B cell (primary cell): ENCODE measurements around the gene TMPO. TPM values are rescaled to one million over a fixed set of nuclear protein-coding genes. Genes with fewer than 3 reads are reported as not detected.
"Not testable (repeated sequence)": the region's sequence is repeated elsewhere in the genome, so short reads cannot be mapped to it uniquely, and the experiment has no call there.

Source experiments
- ATAC-seq: fragments of 200-7000 bp; cut with Tn5 transposase; one replicate; pipeline ENCODE4 v1.10.0; 2021; ENCODE audit warnings: low read depth, mild to moderate bottlenecking, moderate number of reproducible peaks, moderate library complexity
- CTCF ChIA-PET: fragments of 350-600 bp; sonication (Branson Sonifier 250); formaldehyde crosslinking; loops from one replicate; lab custom pipeline; 2021; ENCODE audit warnings: antibody characterized with exemption, inconsistent platforms; lab: Charles Lee
- POLR2A ChIA-PET: fragments of 350-600 bp; sonication (Branson Sonifier 250); formaldehyde crosslinking; loops from one replicate; lab custom pipeline; 2021; ENCODE audit warnings: antibody characterized with exemption; lab: Charles Lee
- DNase-seq: peaks from one replicate; pipeline ENCODE4 v3.0.0; 2013
- H2AFZ ChIP-seq: 2 replicates; pipeline ENCODE4 v1.6.1; 2012; ENCODE audit warnings: mild to moderate bottlenecking, low read depth, low read length; ENCODE audit not compliant: insufficient read depth, poor library complexity, severe bottlenecking
- H3K27ac ChIP-seq, 2 donors: 1 replicate in 1 of 2; 2 replicates in 1 of 2; pipeline ENCODE4 v1.5.1; 2012 to 2013; ENCODE audit warnings: low read length in 2 of 2, mild to moderate bottlenecking in 2 of 2, moderate library complexity in 1 of 2
- H3K27me3 ChIP-seq, 4 experiments: fragments of 200-600 bp in 1 of 4; sonication (generic) in 1 of 4; replicated peaks in 1 of 4; 1 replicate in 2 of 4; 2 replicates in 2 of 4; pipeline versions ENCODE4 v1.6.1 to v1.7.0; 2013 to 2016; ENCODE audit warnings: low read length in 3 of 4, mild to moderate bottlenecking in 2 of 4, mixed read lengths in 1 of 4, moderate library complexity in 1 of 4; ENCODE audit not compliant: insufficient read depth in 4 of 4, control insufficient read depth in 3 of 4; ENCODE audit errors: control extremely low read depth in 1 of 4
- H3K36me3 ChIP-seq, 2 experiments: replicated peaks in 1 of 2; 1 replicate in 1 of 2; 2 replicates in 1 of 2; pipeline versions ENCODE4 v1.6.1 to v1.7.1; 2013; ENCODE audit warnings: low read length in 1 of 2; ENCODE audit not compliant: insufficient read depth in 2 of 2, control insufficient read depth in 1 of 2; ENCODE audit errors: control extremely low read depth in 1 of 2, extremely low read depth in 1 of 2
- H3K4me1 ChIP-seq, 2 donors: fragments of 200-600 bp in 1 of 2; sonication (generic) in 1 of 2; 1 replicate in 1 of 2; 2 replicates in 1 of 2; pipeline versions ENCODE4 v1.5.1 to v1.6.1; 2013 to 2017; ENCODE audit warnings: low read length in 2 of 2; ENCODE audit not compliant: control insufficient read depth in 2 of 2, insufficient read depth in 2 of 2
- H3K4me2 ChIP-seq: replicated peaks from 2 replicates; pipeline ENCODE3; 2012; ENCODE audit warnings: mild to moderate bottlenecking, low read depth, low read length; ENCODE audit not compliant: poor library complexity, severe bottlenecking
- H3K4me3 ChIP-seq, 5 experiments: fragments of 200-600 bp in 1 of 5; sonication (generic) in 1 of 5; 1 replicate in 3 of 5; 2 replicates in 2 of 5; pipeline versions ENCODE4 v1.5.1 to v1.7.0; 2011 to 2016; ENCODE audit warnings: low read length in 4 of 5, mild to moderate bottlenecking in 4 of 5, low read depth in 2 of 5, control low read depth in 1 of 5, moderate library complexity in 1 of 5; ENCODE audit not compliant: insufficient read depth in 1 of 5; ENCODE audit errors: control extremely low read depth in 1 of 5, extremely low read depth in 1 of 5
- H3K79me2 ChIP-seq: fragments of 200-600 bp; sonication (generic); one replicate; pipeline ENCODE4 v1.6.0; 2016; ENCODE audit warnings: low read length; ENCODE audit not compliant: control insufficient read depth, insufficient read depth
- H3K9ac ChIP-seq: fragments of 200-600 bp; sonication (generic); 2 replicates; pipeline ENCODE4 v1.6.1; 2017; ENCODE audit warnings: mild to moderate bottlenecking, low read length, moderate library complexity
- H3K9me3 ChIP-seq, 3 donors: one replicate each; pipeline versions ENCODE4 v1.6.1 to v1.7.1; 2013; ENCODE audit warnings: low read length in 2 of 3; ENCODE audit not compliant: control insufficient read depth in 2 of 3, insufficient read depth in 1 of 3; ENCODE audit errors: control extremely low read depth in 1 of 3
- H4K20me1 ChIP-seq: 2 replicates; pipeline ENCODE4 v1.6.0; 2012; ENCODE audit warnings: mild to moderate bottlenecking, low read length; ENCODE audit not compliant: insufficient read depth, control insufficient read depth, poor library complexity, severe bottlenecking
- H3K27ac Mint-ChIP-seq: one replicate; pipeline ENCODE4 v1.8.0; 2021; ENCODE audit warnings: mixed read lengths
- H3K27me3 Mint-ChIP-seq: one replicate; pipeline ENCODE4 v1.8.0; 2021; ENCODE audit warnings: mixed read lengths
- H3K4me1 Mint-ChIP-seq: one replicate; pipeline ENCODE4 v1.8.0; 2021; ENCODE audit warnings: mixed read lengths
- H3K4me3 Mint-ChIP-seq: one replicate; pipeline ENCODE4 v1.8.0; 2021; ENCODE audit warnings: mixed read lengths
- H3K9me3 Mint-ChIP-seq: one replicate; pipeline ENCODE4 v1.8.0; 2022; ENCODE audit warnings: mixed read lengths; ENCODE audit not compliant: insufficient read depth
- CTCF ChIP-seq: fragments of 200-600 bp; IDR thresholded peaks from one replicate; pipeline ENCODE4 v1.8.0; 2022; ENCODE audit warnings: antibody characterized with exemption, mild to moderate bottlenecking
- EZH2 ChIP-seq: IDR thresholded peaks from 2 replicates; pipeline ENCODE4 v1.6.1; 2012; ENCODE audit warnings: borderline replicate concordance, low read depth, mild to moderate bottlenecking, moderate library complexity, low read length; ENCODE audit not compliant: insufficient read depth, poor library complexity, severe bottlenecking
- WGBS: methylation state at CpG from one replicate; pipeline ENCODE4 v1.1.5; 2013; ENCODE audit warnings: missing lambda C conversion rate; ENCODE audit not compliant: insufficient coverage; 5-methylcytosine and 5-hydroxymethylcytosine counted together
- intact Hi-C: fragments of 100-400 bp; cut with micrococcal nuclease; formaldehyde crosslinking; loops from one replicate; pipeline ENCODE4 v1.10.0; 2022
- polyA plus RNA-seq: library from polyadenylated mRNA; depleted of rRNA; stranded (reverse); fragments of >200 nt; gene quantifications from 2 replicates; pipeline ENCODE4 v1.2.3, GENCODE V29; 2012
- total RNA-seq, 2 donors: library from RNA; stranded (reverse); fragments of 120-200 nt in 1 of 2; gene quantifications; 1 replicate in 1 of 2; 2 replicates in 1 of 2; pipeline versions ENCODE4 v1.2.3 to v1.2.4, GENCODE V29; 2013 to 2022

The TMPO gene
- total and polyA plus RNA-seq, 2 donors (not counting 1 experiment from before 2014, with no cell fraction given): 41.8 to 187 TPM

- Histone ChIP-seq H3K9ac (no peak overlapping the region), H3K36me3 (peaks cover 5 to 27% of the 10 kb centered on the region in 2 experiments), H3K4me2 (no peak overlapping the region), H4K20me1 (peaks cover 4% of the 10 kb centered on the region), H3K4me3 (no peak overlapping the region), H3K9me3 (no peaks in the 10 kb centered on the region), H3K27ac (no peak overlapping the region), H3K27me3 (no peaks in the 10 kb centered on the region), H3K79me2 (no peaks in the 10 kb centered on the region), H3K4me1 (no peaks in the 10 kb centered on the region), H2AFZ (no peak overlapping the region)
- intact Hi-C loops: no loop called here
- no peaks in the 10 kb centered on the region for H3K27me3 Mint-ChIP-seq
- DNase-seq (no peak), ATAC-seq (no peak)
- POLR2A ChIA-PET: interaction anchor here (0.6 kb wide), 1 partner anchor 26 kb away, joined by 4 read pairs; no protein-coding TSS in a partner anchor
- H3K4me3 Mint-ChIP-seq: no peak overlapping the region
- CTCF ChIA-PET: interaction anchor here (0.6 to 3.2 kb wide), 2 partner anchors 15 to 150 kb away, joined by 3 to 13 read pairs; no protein-coding TSS in a partner anchor
- no peaks in the 10 kb centered on the region for H3K4me1 Mint-ChIP-seq
- H3K27ac Mint-ChIP-seq: no peak overlapping the region
- no peak for TF ChIP-seq CTCF
- TF ChIP-seq EZH2: no peak
- H3K9me3 Mint-ChIP-seq: no peaks in the 10 kb centered on the region
- WGBS: 100% methylated on average over 1 of the region's 3 CpGs
These were observed 36.4 kb downstream of the TMPO start for GRCh38 chr12:98551787-98552186.

GRCh38 chr12:98558097-98558496, 42.7 kb downstream of the TMPO start:
- DNase-seq, H3K9me3 Mint-ChIP-seq, H3K36me3 ChIP-seq, H2AFZ ChIP-seq, H4K20me1 ChIP-seq, H3K27ac Mint-ChIP-seq, H3K27ac ChIP-seq, H3K27me3 ChIP-seq, H3K4me1 ChIP-seq, H3K79me2 ChIP-seq, H3K9ac ChIP-seq, intact Hi-C loops, H3K4me3 Mint-ChIP-seq, POLR2A ChIA-PET, H3K4me2 ChIP-seq, H3K4me1 Mint-ChIP-seq, H3K4me3 ChIP-seq, H3K9me3 ChIP-seq, ATAC-seq, CTCF ChIA-PET, H3K27me3 Mint-ChIP-seq: not testable (repeated sequence)
- WGBS: no CpG with 5 or more reads among the region's 4 CpGs
